ENCODE results near the gene CPNE6. TPM values are rescaled to one million over a fixed set of nuclear protein-coding genes. Genes with fewer than 3 reads are reported as not detected.

The CPNE6 gene
- total and polyA plus RNA-seq, 2 of the 13 experiments (the other 11 are each of a cell fraction or from before 2014, with no cell fraction given): not detected

GRCh38 chr14:24080888-24081738, 9.8 kb downstream of the CPNE6 start (continued):
- no peak for TF ChIP-seq ZBTB40 (IDR thresholded peaks at IDR 0.05)
- TF ChIP-seq ZBTB40 (CRISPR knock-in tag; IDR thresholded peaks at IDR 0.05): no peak; the same call in 1 of the 2 replicates
- TF ChIP-seq ZFP36L1 (CRISPR knock-in tag; IDR thresholded peaks at IDR 0.05): no peak
- no peak for TF ChIP-seq ZNF513 (CRISPR knock-in tag; conservative IDR thresholded peaks at IDR 0.05)
- no peak for TF ChIP-seq ZNF260 (CRISPR knock-in tag; IDR thresholded peaks at IDR 0.05; ENCODE audit: borderline replicate concordance, low read depth)
- peak; percentile 28; the same call in 1 of the 2 replicates for TF ChIP-seq ISX (CRISPR knock-in tag; conservative IDR thresholded peaks at IDR 0.05)
- no peak for TF ChIP-seq SCMH1 (CRISPR knock-in tag; IDR thresholded peaks at IDR 0.05; ENCODE audit: borderline replicate concordance)
- TF ChIP-seq FOXO1 (CRISPR knock-in tag; IDR thresholded peaks at IDR 0.05): peak; percentile 36; the same call in 1 of the 2 replicates
- no peak for TF ChIP-seq ZNF275 (CRISPR knock-in tag; IDR thresholded peaks at IDR 0.05; ENCODE audit: borderline replicate concordance)
- peak; percentile 99 for TF ChIP-seq ZNF550 (CRISPR knock-in tag; IDR thresholded peaks at IDR 0.05; ENCODE audit: borderline replicate concordance)
- TF ChIP-seq ZNF484 (CRISPR knock-in tag; IDR thresholded peaks at IDR 0.05; ENCODE audit: borderline replicate concordance, low read depth): no peak
- TF ChIP-seq ZNF280B (CRISPR knock-in tag; IDR thresholded peaks at IDR 0.05; ENCODE audit: borderline replicate concordance): peak; percentile 54; the same call in 1 of the 2 replicates
- no peak for TF ChIP-seq TCF12 (IDR thresholded peaks at IDR 0.05)
- TF ChIP-seq TCF12 (CRISPR knock-in tag; IDR thresholded peaks at IDR 0.05): no peak
- no peak for TF ChIP-seq ZNF136 (CRISPR knock-in tag; IDR thresholded peaks at IDR 0.05; ENCODE audit: low read depth)

Measured in HepG2 (cell line).